ENCODE measurements around the gene SLC9A4.

DNA sequence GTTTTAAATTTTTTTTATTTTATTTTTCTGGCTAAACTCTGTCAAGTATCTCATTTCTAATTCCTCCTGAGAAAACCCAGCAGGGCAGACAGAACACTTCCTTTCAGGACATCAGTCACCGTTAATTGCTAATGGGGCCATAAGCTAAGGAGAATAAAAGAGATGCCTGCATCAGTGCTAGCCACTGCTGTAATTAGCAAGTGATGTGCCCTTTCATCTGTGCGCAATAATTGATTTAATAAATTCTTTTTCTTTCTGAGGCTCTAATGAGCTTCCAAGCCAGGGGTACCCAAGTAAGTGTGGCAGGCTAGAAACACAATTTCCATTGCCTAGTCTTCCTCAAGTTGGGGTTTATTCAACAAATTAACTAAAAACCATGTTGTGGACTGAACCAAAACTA is 65.5 kb downstream of the SLC9A4 start:
- TF ChIP-seq POLR2A (IDR thresholded peaks at IDR 0.05), result no peak
- TF ChIP-seq CTCF (IDR thresholded peaks at IDR 0.05), result no peak
- no peak for TF ChIP-seq EP300 (IDR thresholded peaks at IDR 0.05)

Data from ovary (tissue), 3 donors.